Nephron progenitor cell (in vitro differentiated cells): ENCODE data around the gene RGL1.
A peak's percentile ranks its signal among the peaks of the same experiment; 100 is the strongest.

ENCODE experiments used
- DNase-seq: peaks from one replicate; pipeline ENCODE4 v3.0.0; 2021
- H3K27ac Mint-ChIP-seq: 2 replicates; pipeline ENCODE4 v1.8.0; 2021; ENCODE audit warnings: mild to moderate bottlenecking, moderate library complexity, mixed read lengths
- H3K27me3 Mint-ChIP-seq: 2 replicates; pipeline ENCODE4 v1.8.0; 2021; ENCODE audit warnings: mild to moderate bottlenecking, low read depth, mixed read lengths; ENCODE audit not compliant: poor library complexity
- H3K36me3 Mint-ChIP-seq: 2 replicates; pipeline ENCODE4 v1.8.0; 2021; ENCODE audit warnings: low read depth, mixed read lengths
- H3K4me1 Mint-ChIP-seq: 2 replicates; pipeline ENCODE4 v1.8.0; 2021; ENCODE audit warnings: mixed read lengths
- H3K4me3 Mint-ChIP-seq: 2 replicates; pipeline ENCODE4 v1.8.0; 2021; ENCODE audit warnings: mild to moderate bottlenecking, moderate library complexity, mixed read lengths
- H3K9me3 Mint-ChIP-seq: 2 replicates; pipeline ENCODE4 v1.8.0; 2021; ENCODE audit warnings: mild to moderate bottlenecking, moderate library complexity, mixed read lengths
- TF ChIP-seq, protein P1 (sequence below): fragments of 200-600 bp; sonication (generic); IDR thresholded peaks from 2 replicates; pipeline ENCODE4 v1.5.0; 2021; ENCODE audit warnings: antibody characterized with exemption

The RGL1 gene

DNA sequence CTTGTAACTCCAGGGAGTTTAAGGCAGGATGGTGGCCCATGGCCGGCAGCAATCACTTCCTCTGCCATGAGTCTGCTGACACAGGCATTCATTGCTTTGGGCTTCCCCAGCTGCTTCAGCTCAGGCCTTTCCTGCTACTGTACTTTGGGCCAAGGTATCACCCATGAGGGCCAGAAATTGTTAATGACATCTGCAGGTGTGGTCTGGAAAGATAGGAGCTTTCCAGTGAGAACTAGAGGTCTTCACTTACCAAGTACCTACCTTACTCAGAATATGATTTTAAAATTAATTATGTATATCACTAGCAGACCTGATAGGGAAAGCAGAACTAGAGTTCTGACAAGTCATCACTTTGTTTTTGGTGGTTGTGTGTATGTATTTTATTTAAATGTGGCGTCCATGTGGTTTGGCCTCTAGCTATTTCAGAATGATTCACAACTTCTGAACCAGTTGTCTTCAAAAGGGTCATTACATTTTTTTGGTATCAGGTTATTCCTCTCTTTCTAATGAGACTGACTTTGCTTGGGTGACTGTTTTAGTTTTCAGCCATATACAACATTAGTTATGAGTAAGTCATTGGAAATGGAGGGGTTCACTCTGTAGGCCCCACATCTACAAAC is 2.7 kb downstream of the RGL1 start:
- H3K36me3 Mint-ChIP-seq, result peaks cover 20% of the 10 kb centered on the region
- H3K4me3 Mint-ChIP-seq, result peak overlapping the region; percentile 94

DNA sequence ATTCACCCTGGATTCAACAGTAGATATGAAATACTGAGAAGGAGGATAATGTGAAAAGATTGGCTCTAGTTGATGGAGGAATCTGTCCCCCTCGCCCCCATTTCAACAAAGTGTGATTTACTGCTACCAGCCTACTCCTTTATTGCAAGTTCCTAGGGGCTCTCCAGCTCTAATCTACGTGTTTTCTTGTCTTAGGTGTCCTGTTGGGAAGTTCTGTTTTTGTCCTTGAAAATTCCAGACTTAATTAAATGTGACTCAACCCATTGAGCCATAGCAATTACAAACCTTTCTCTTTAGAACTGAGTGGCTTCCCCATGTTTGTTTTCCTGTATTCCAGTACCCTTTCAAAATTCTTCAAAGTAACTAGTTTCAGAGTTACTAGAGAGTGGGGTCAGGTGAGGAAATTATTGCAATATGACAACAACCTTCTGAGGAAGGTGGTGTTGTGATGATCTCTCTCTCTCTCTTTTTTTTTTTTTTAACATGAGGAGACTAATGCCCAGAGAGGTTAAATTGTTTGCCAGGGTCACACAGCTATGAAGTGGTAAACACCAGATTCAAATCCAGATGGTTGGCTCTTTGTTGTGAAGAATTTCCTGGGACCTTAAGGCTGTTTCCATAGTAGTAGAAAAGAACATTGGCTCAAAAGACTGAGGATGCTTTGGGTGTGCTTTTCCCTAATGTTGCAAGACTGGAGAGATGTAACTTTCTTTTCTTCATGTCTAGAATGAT is 3.5 kb downstream of the RGL1 start:
- DNase-seq, result no peak
- H3K4me3 Mint-ChIP-seq, result peak overlapping the region; percentile 19
- no peaks in the 10 kb centered on the region for H3K9me3 Mint-ChIP-seq
- TF ChIP-seq, protein P1, sequence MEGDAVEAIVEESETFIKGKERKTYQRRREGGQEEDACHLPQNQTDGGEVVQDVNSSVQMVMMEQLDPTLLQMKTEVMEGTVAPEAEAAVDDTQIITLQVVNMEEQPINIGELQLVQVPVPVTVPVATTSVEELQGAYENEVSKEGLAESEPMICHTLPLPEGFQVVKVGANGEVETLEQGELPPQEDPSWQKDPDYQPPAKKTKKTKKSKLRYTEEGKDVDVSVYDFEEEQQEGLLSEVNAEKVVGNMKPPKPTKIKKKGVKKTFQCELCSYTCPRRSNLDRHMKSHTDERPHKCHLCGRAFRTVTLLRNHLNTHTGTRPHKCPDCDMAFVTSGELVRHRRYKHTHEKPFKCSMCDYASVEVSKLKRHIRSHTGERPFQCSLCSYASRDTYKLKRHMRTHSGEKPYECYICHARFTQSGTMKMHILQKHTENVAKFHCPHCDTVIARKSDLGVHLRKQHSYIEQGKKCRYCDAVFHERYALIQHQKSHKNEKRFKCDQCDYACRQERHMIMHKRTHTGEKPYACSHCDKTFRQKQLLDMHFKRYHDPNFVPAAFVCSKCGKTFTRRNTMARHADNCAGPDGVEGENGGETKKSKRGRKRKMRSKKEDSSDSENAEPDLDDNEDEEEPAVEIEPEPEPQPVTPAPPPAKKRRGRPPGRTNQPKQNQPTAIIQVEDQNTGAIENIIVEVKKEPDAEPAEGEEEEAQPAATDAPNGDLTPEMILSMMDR, result no peak
- H3K36me3 Mint-ChIP-seq, result peaks cover 20% of the 10 kb centered on the region
- peak overlapping the region; percentile 55 for H3K27ac Mint-ChIP-seq
- peaks cover 51% of the 10 kb centered on the region for H3K4me1 Mint-ChIP-seq
- peaks cover 10% of the 10 kb centered on the region for H3K27me3 Mint-ChIP-seq

More for the DNA sequence above, 2.7 kb downstream of the RGL1 start:
- no peak overlapping the region for H3K27ac Mint-ChIP-seq
- H3K27me3 Mint-ChIP-seq, result peaks cover 7% of the 10 kb centered on the region
- H3K4me1 Mint-ChIP-seq, result peaks cover 43% of the 10 kb centered on the region
- DNase-seq, result no peak
- TF ChIP-seq, protein P1, result no peak
- H3K9me3 Mint-ChIP-seq, result peaks cover 5% of the 10 kb centered on the region

DNA sequence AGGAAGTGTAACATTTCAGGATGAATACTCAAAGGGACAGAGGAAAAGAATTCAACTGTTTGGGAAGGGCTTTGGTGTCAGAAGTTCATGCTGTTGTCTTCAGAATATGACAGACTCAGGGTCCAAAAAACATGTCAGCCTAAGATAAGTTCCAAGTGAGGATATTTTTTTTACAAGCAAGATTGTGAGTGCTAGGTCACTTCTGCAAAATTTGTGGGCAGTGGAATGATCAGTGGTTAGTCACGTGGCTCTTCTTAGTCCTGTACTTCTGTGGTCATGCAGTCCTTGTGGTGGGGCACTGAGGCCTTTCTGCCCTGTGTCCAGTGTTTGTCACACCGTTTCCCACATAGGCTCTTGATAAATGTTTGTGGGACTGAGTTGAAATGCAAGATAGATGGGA is 5.2 kb downstream of the RGL1 start:
- Mint-ChIP-seq H3K36me3 (peaks cover 20% of the 10 kb centered on the region), H3K4me3 (no peak overlapping the region), H3K4me1 (peaks cover 62% of the 10 kb centered on the region), H3K27me3 (peaks cover 10% of the 10 kb centered on the region), H3K27ac (peak overlapping the region; percentile 22), H3K9me3 (no peaks in the 10 kb centered on the region)
- no peak for DNase-seq
- TF ChIP-seq, protein P1, result no peak

DNA sequence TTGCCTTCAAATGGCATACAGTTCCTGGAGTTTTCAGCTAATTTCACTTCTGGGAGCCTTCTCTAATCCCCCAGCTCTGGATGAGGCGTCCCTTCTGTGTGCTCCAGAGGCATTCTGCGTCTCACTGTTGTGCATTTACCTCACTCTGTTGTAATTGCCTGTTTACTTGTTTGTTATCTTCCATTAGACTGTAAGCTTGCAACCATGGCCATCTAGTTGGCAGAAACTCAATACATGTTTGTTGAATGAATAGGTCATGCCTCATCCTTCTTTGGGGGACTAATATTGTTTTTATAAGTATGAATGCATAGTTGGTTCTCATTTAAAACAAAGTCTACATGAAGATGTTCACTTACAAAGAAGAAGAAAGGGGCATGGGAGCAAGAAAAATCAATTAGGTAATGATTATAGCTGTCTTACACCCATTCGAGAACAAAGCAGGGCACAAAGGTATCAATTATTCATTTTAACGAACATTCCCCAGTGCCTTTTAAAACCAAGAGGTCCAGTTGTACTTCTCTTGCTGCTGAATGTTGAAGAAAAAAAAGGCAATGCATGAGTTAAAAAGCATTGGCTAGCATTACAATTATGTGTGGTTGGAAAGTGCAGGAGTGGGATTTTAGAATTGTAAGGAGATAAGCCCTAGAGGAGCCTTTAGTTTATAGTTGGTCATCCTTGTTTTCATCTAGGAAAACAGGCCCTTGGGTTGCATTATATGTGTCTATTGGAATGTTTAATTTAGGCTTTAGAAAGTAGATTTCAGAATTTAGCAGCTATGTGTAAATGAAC is 6.0 kb downstream of the RGL1 start:
- no peak for DNase-seq
- TF ChIP-seq, protein P1, result no peak
- H3K27ac Mint-ChIP-seq, result no peak overlapping the region
- peaks cover 57% of the 10 kb centered on the region for H3K4me1 Mint-ChIP-seq
- no peak overlapping the region for H3K4me3 Mint-ChIP-seq
- peaks cover 20% of the 10 kb centered on the region for H3K36me3 Mint-ChIP-seq
- peaks cover 10% of the 10 kb centered on the region for H3K27me3 Mint-ChIP-seq
- no peaks in the 10 kb centered on the region for H3K9me3 Mint-ChIP-seq

GRCh38 chr1:183812128-183812527 is 7.2 kb downstream of the RGL1 start:
- Mint-ChIP-seq H3K27ac (no peak overlapping the region), H3K4me3 (no peak overlapping the region)

More at GRCh38 chr1:183812128-183812527, 7.2 kb downstream of the RGL1 start:
- Mint-ChIP-seq H3K27me3 (peaks cover 10% of the 10 kb centered on the region), H3K9me3 (no peaks in the 10 kb centered on the region), H3K4me1 (peaks cover 53% of the 10 kb centered on the region), H3K36me3 (peaks cover 20% of the 10 kb centered on the region)
- DNase-seq, result no peak
- TF ChIP-seq, protein P1, result no peak
